Activated naive CD4-positive, alpha-beta T cell treated with anti-CD3 and anti-CD28 coated beads, Interleukin-2, amount 50 U/mL, for 24 hours (primary cell): ENCODE data around the gene ADCY1.

Experiments used
- H3K27ac Mint-ChIP-seq: one replicate; pipeline ENCODE4 v1.8.0; 2021; ENCODE audit warnings: mild to moderate bottlenecking, mixed read lengths
- H3K27me3 Mint-ChIP-seq: one replicate; pipeline ENCODE4 v1.8.0; 2021; ENCODE audit warnings: mixed read lengths
- H3K36me3 Mint-ChIP-seq: one replicate; pipeline ENCODE4 v1.8.0; 2021; ENCODE audit warnings: mixed read lengths
- H3K4me1 Mint-ChIP-seq: one replicate; pipeline ENCODE4 v1.8.0; 2021; ENCODE audit warnings: mixed read lengths
- H3K4me3 Mint-ChIP-seq: one replicate; pipeline ENCODE4 v1.8.0; 2021; ENCODE audit warnings: mild to moderate bottlenecking, mixed read lengths
- H3K9me3 Mint-ChIP-seq: one replicate; pipeline ENCODE4 v1.8.0; 2021; ENCODE audit warnings: mixed read lengths

Gene ADCY1

GRCh38 chr7:45708046-45708950 is 134.1 kb downstream of the ADCY1 start:
- H3K4me3 Mint-ChIP-seq, result no peak overlapping the region
- H3K36me3 Mint-ChIP-seq, result no peaks in the 10 kb centered on the region
- H3K27ac Mint-ChIP-seq, result no peak overlapping the region
- peaks cover 2% of the 10 kb centered on the region for H3K27me3 Mint-ChIP-seq
- H3K9me3 Mint-ChIP-seq, result no peaks in the 10 kb centered on the region
- H3K4me1 Mint-ChIP-seq, result no peaks in the 10 kb centered on the region

- H3K9me3 Mint-ChIP-seq, result no peaks in the 10 kb centered on the region
- H3K27me3 Mint-ChIP-seq, result no peaks in the 10 kb centered on the region
- no peak overlapping the region for H3K27ac Mint-ChIP-seq
- no peak overlapping the region for H3K4me3 Mint-ChIP-seq
- no peaks in the 10 kb centered on the region for H3K4me1 Mint-ChIP-seq
- no peaks in the 10 kb centered on the region for H3K36me3 Mint-ChIP-seq
These were observed 135.2 kb downstream of the ADCY1 start for GRCh38 chr7:45709168-45710042.

GRCh38 chr7:45710271-45711160 is 136.3 kb downstream of the ADCY1 start:
- no peaks in the 10 kb centered on the region for H3K36me3 Mint-ChIP-seq
- no peak overlapping the region for H3K4me3 Mint-ChIP-seq
- H3K27me3 Mint-ChIP-seq, result peaks cover 1% of the 10 kb centered on the region
- no peak overlapping the region for H3K27ac Mint-ChIP-seq
- no peaks in the 10 kb centered on the region for H3K4me1 Mint-ChIP-seq
- H3K9me3 Mint-ChIP-seq, result no peaks in the 10 kb centered on the region

GRCh38 chr7:45711161-45711490 is 137.0 kb downstream of the ADCY1 start:
- no peak overlapping the region for H3K27ac Mint-ChIP-seq
- no peaks in the 10 kb centered on the region for H3K4me1 Mint-ChIP-seq
- no peaks in the 10 kb centered on the region for H3K9me3 Mint-ChIP-seq
- H3K36me3 Mint-ChIP-seq, result no peaks in the 10 kb centered on the region
- H3K27me3 Mint-ChIP-seq, result peaks cover 1% of the 10 kb centered on the region
- H3K4me3 Mint-ChIP-seq, result no peak overlapping the region

- no peaks in the 10 kb centered on the region for H3K36me3 Mint-ChIP-seq
- H3K9me3 Mint-ChIP-seq, result no peaks in the 10 kb centered on the region
- no peak overlapping the region for H3K4me3 Mint-ChIP-seq
- peaks cover 1% of the 10 kb centered on the region for H3K27me3 Mint-ChIP-seq
- H3K4me1 Mint-ChIP-seq, result no peaks in the 10 kb centered on the region
- no peak overlapping the region for H3K27ac Mint-ChIP-seq
These were observed 138.0 kb downstream of the ADCY1 start for GRCh38 chr7:45712057-45712689.

GRCh38 chr7:45712872-45713668 is 138.9 kb downstream of the ADCY1 start:
- H3K4me1 Mint-ChIP-seq, result no peaks in the 10 kb centered on the region

GRCh38 chr7:45713669-45714520 is 139.7 kb downstream of the ADCY1 start:
- Mint-ChIP-seq H3K27me3 (peaks cover 1% of the 10 kb centered on the region), H3K36me3 (no peaks in the 10 kb centered on the region), H3K9me3 (no peaks in the 10 kb centered on the region), H3K4me1 (no peaks in the 10 kb centered on the region), H3K4me3 (no peak overlapping the region), H3K27ac (no peak overlapping the region)

More at GRCh38 chr7:45712872-45713668, 138.9 kb downstream of the ADCY1 start:
- no peaks in the 10 kb centered on the region for H3K36me3 Mint-ChIP-seq
- no peaks in the 10 kb centered on the region for H3K9me3 Mint-ChIP-seq
- no peak overlapping the region for H3K4me3 Mint-ChIP-seq
- H3K27me3 Mint-ChIP-seq, result peaks cover 1% of the 10 kb centered on the region
- no peak overlapping the region for H3K27ac Mint-ChIP-seq

GRCh38 chr7:45714521-45714820 is 140.3 kb downstream of the ADCY1 start:
- H3K4me1 Mint-ChIP-seq, result no peaks in the 10 kb centered on the region

GRCh38 chr7:45715471-45716352 is 141.5 kb downstream of the ADCY1 start:
- no peaks in the 10 kb centered on the region for H3K36me3 Mint-ChIP-seq
- H3K27ac Mint-ChIP-seq, result no peak overlapping the region
- H3K4me1 Mint-ChIP-seq, result no peaks in the 10 kb centered on the region
- H3K9me3 Mint-ChIP-seq, result no peaks in the 10 kb centered on the region
- peaks cover 1% of the 10 kb centered on the region for H3K27me3 Mint-ChIP-seq
- H3K4me3 Mint-ChIP-seq, result no peak overlapping the region

More at GRCh38 chr7:45714521-45714820, 140.3 kb downstream of the ADCY1 start:
- no peaks in the 10 kb centered on the region for H3K9me3 Mint-ChIP-seq
- H3K4me3 Mint-ChIP-seq, result no peak overlapping the region
- H3K27ac Mint-ChIP-seq, result no peak overlapping the region
- peaks cover 1% of the 10 kb centered on the region for H3K27me3 Mint-ChIP-seq
- no peaks in the 10 kb centered on the region for H3K36me3 Mint-ChIP-seq

- Mint-ChIP-seq H3K4me1 (no peaks in the 10 kb centered on the region), H3K27me3 (peaks cover 1% of the 10 kb centered on the region), H3K9me3 (no peaks in the 10 kb centered on the region), H3K27ac (no peak overlapping the region), H3K4me3 (no peak overlapping the region), H3K36me3 (no peaks in the 10 kb centered on the region)
These were observed 142.4 kb downstream of the ADCY1 start for GRCh38 chr7:45716380-45717203.

- Mint-ChIP-seq H3K27me3 (peaks cover 1% of the 10 kb centered on the region), H3K9me3 (no peaks in the 10 kb centered on the region), H3K36me3 (no peaks in the 10 kb centered on the region), H3K4me1 (no peaks in the 10 kb centered on the region), H3K4me3 (no peak overlapping the region), H3K27ac (no peak overlapping the region)
These were observed 143.5 kb downstream of the ADCY1 start for GRCh38 chr7:45717537-45718235.
